ENCODE data around the gene LHX1.

DNA sequence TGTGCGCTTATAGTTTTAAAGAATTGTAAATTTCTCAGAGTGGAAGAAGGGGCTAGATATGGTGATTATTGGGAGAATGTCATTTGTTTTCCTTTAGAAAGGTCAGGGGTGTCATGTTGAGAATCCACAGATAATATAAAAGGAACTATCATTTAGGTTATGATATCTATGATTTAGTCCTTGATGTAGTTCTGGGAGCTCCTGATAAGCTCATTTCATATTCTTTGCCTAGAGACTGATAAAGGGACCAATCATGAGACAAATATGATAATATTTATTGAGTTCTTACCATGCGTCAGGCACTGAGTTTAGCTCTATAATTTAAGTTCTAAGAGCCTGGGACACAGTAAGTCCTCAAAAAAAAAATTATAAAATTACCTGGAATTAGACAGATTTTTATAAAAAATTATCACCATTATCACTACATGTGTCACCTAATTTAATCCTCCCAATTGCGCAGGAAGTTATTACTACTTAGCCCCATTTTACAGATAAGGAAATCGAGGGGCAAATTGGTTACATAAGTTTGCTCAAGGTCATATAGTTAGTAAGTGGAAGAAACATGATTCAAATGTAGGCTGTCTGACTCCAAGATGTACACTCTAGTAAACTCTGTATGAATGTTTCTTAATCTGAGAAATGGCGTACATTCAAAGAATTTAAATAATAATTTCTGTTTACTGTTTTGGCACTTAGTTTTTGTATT, 14.0 kb downstream of the LHX1 start:
- TF ChIP-seq CTCF (IDR thresholded peaks at IDR 0.05) = no peak
- no peak for TF ChIP-seq POLR2A (IDR thresholded peaks at IDR 0.05)
